Measurements from ENCODE around the gene TPX2.

TPX2 gene, protein sequence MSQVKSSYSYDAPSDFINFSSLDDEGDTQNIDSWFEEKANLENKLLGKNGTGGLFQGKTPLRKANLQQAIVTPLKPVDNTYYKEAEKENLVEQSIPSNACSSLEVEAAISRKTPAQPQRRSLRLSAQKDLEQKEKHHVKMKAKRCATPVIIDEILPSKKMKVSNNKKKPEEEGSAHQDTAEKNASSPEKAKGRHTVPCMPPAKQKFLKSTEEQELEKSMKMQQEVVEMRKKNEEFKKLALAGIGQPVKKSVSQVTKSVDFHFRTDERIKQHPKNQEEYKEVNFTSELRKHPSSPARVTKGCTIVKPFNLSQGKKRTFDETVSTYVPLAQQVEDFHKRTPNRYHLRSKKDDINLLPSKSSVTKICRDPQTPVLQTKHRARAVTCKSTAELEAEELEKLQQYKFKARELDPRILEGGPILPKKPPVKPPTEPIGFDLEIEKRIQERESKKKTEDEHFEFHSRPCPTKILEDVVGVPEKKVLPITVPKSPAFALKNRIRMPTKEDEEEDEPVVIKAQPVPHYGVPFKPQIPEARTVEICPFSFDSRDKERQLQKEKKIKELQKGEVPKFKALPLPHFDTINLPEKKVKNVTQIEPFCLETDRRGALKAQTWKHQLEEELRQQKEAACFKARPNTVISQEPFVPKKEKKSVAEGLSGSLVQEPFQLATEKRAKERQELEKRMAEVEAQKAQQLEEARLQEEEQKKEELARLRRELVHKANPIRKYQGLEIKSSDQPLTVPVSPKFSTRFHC

DNA sequence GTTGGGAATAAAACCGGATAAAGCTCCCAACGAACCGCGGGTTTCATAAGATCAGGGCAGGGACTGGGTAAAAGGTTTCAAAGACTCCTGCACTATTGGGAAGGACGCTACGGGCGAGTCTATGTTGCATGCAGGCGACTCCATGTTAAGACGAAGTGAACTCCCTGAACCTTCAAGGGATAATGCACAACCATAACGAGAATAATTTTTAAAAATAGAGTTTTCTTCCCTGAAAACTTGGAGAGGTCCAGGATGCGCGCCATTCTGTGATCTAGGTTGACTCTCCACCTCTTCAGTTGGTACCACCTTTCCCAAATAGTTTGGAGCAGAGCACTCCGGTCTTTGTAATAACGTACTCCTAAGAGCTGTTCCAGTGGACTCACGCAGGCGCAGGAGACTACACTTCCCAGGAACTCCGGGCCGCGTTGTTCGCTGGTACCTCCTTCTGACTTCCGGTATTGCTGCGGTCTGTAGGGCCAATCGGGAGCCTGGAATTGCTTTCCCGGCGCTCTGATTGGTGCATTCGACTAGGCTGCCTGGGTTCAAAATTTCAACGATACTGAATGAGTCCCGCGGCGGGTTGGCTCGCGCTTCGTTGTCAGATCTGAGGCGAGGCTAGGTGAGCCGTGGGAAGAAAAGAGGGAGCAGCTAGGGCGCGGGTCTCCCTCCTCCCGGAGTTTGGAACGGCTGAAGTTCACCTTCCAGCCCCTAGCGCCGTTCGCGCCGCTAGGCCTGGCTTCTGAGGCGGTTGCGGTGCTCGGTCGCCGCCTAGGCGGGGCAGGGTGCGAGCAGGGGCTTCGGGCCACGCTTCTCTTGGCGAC is at the start of gene TPX2:
TSS of gene TPX2 (plus strand) at position 562 of the 821 bp plus-strand sequence. CDS start 18,187 bp downstream, outside the sequence.
- DNase-seq: peak; percentile 97

DNA sequence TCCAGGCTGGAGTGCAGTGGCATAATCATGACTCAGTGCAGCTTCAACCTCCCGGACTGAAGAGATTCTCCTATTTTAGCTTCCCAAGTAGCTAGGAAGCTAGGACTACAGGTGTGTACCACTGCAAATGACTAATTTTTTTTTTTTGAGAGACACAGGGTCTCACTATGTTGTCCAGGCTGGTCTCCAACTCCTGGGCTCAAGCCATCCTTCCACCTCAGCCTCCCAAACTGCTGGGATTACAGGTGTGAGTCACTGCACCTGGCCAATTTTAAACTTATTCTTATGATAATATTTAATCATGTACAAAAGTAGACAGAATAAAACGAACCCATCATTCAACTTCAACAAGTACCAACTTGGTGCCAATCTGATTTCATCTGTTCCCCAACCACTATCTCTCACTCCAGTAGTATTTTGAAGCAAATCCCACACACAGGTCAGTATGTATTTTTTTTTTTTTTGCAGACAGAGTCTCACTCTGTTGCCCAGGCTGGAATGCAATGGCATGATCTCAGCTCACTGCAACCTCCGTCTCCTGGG is 48.9 kb upstream of the TPX2 start:
- no peak for DNase-seq

GRCh38 chr20:31691646-31692275 is 47.3 kb upstream of the TPX2 start:
- DNase-seq: peak; percentile 74

DNA sequence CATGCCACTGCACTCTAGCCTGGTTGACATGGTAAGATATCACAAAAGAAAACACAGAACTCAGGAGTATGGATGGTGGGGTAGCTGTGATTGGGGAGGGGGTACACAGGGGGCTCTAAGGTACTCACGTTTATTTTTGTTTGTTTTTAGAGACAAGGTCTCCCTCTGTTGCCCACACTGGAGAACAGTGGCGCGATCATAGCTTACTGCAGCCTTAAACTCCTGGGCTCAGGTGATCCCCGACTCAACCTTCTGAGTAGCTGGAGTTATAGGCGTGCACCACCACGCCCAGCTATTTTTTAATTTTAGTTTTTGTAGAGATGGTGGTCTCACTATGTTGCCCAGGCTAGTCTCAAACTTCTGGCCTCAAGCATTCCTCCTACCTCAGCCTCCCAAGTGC is 45.7 kb upstream of the TPX2 start:
- no peak for DNase-seq

DNA sequence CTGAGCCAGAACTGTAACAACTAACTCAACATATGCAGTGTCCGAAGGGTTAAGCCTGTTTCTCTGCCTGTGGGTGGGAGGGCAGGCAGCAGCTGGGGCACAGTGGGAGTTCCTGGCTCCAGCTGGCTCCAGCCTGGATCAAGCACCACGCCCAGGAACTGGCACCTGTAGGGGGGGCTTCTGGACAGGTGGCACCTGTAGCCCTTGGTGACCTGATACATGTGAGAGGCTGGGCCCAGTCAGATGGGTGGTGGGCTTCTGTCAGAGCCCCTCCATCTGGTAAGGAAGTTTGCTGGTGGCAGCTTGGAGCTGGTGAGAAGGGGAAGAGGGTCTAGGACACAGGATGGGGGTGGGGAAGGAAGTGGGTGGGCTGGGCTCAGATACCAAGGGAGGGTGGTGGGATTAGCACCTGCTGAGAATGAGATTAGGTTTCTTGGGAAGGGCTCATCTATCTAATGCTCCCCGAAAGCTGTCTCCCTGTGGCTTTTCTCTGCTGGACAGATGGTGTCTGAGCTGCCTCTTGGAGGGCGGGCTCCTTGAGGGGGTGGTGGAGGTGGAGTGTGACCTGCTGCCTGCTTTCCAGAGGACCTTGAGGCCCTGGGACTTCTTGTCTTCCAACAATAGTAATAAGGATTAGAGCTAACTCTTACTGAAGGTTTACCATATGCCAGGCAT is 45.0 kb upstream of the TPX2 start:
- no peak for DNase-seq

DNA sequence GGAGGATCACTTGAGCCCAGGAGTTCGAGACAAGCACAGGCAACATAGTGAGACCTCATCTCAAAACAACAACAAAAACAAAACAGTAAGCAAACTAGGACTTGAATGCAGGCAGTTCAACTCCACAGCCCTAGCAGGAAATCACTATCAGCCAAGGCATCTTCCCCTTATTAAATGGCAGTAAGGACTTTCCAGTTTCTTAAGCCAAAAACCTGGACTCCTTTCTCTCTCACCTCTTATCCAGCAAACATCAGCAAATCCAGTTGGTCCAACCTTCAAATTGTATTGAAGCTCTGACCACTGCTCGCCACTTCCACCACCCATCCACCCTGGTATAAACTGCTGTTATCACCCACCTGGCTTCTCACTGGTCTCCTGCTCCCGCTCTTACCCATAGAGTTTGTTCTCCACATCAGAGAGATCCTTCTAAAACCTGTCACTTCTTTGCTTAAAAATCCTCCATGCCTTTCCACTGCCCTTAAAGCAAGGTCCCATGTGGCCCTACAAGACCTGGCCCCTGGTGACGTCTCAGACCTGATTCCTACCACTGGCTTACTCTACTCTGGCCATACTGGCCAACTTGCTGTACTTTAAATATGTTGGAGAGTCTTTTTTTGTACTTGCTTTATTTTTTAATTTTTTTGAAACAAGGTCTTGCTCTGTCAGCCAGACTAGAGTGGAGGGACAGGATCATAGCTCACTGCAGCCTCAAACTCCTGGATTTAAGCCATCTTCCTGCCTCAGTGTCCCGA is 44.1 kb upstream of the TPX2 start:
- no peak for DNase-seq

DNA sequence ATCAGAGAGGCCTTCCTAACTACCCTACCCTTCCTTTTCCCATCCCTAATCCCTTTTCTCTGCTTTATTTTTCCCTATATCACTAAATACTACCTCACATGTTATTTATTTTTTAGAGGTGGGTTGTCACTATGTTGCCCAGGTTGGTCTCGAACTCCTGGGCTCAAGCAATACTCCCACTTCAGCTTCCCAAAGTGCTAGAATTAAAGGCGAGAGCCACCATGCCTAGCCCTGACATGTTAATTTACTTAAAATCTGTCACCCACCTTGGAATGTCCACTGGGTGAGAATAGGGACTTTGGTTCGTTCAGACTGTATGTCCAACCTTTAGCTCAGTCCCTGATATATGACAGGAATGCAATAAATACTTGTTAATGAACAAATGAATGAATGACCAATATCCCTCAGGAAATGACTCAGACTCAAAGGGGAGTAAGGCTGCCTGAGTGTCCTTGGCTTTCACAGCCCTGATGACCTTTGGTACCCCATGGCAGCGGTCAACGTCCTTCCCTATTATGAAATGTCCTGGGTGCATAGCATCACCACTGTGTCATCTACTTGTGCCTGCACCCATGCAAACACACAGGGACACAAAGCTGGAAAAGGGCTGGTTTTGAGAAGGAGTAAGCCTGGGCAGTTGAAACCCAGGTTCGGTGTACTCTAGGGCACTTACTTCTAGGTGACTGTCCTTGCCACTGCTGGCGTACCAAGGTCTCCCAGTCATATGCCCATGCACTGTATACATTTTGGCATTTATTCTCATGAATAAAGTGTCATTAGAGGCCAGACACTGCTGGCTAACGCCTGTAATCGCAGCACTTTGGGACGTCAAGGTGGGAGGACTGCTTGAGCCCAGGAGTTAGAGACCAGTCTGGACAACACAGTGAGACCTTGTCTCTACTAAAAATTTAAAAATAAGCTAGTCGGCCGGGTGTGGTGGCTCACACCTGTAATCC is 43.0 kb upstream of the TPX2 start:
- DNase-seq: peak; percentile 17

DNA sequence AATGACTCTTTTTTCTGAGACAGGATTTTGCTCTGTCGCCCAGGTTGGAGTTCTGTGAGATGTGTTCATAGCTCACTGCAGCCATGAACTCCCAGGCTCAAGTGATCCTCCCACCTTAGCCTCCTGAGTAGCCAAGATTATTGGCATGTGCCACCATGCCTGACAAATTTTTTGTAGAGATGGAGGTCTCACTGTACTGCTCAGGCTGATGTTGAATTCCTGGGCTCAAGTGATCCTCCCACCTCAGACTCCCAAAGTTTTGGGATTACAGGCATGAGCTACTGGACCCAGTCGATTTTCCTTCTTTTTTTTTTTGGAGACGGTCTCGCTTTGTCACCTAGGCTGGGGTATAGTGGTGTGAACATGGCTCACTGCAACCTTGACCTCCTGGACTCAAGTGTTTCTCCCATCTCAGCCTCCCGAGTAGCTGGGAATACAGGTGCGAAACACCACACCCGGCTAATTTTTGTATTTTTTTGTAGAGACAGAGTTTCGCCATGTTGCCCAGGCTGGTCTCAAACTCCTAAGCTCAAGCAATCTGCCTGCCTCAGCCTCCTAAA is 40.8 kb upstream of the TPX2 start:
- no peak for DNase-seq

- peak; percentile 79 for DNase-seq
Measured at GRCh38 chr20:31698803-31699718, 40.0 kb upstream of the TPX2 start.

DNA sequence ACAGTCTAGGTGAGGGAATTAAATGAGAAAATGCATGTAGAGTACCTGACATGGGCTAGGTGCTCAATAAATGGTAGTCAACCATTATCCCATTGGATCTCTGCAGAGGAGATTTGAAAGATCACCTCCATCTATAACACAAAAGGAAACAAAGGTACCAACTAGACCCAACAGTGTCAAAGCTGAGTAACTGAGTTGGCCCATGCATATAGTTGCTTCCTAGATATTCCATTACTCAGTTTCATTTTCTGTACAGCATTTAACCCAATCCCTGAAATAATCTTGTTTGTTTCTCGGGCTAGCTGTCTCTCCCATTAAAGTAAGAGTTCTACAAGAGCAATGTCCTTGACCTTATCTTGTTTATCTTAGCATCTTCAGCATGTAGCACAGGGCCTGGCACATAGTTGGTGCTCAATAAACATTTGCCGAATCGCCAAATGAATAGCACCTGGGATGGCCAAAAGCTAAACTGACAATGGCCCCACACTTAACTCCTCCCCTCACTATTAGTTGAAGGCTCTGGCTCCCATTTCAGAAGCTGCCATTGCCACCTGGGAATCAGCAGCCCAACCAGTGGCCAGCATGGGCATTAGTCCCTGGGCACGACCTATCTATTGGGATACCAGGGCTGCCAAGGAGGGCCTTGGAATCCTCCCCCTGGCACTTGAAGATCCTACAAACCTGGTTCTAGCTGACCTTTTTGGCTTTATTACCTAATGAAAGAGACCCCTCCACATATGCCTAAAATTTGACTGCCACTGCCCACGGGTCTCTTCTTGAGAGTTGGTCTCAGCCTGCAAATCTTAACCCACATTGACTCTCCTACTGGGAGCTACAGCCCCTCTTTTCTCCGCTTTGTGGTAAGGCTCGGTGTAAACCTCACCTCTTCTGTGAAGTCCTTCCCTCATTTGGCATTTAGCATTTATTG is 39.0 kb upstream of the TPX2 start:
- no peak for DNase-seq

GRCh38 chr20:31700747-31701146 is 38.3 kb upstream of the TPX2 start:
- no peak for DNase-seq

DNA sequence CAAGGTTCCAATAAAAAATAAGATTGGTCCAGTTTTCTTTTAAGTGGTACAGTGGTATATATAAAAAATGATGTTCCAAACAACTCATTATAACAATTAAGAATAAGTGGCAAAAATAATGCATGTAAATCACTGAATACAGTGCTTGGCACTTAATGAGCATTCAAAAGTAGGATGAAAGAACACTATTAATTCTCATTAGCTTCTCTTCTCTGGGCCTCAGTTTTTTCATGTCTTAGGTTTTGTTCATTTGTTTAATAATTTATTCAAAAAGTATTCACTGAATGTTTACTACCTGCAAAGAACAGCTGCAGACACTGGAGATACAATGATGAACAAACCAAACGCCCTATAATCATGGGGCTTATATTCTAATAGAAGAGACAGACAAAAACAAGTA is 37.5 kb upstream of the TPX2 start:
- DNase-seq: no peak

GRCh38 chr20:31704225-31705119 is 34.6 kb upstream of the TPX2 start:
- peak; percentile 44 for DNase-seq

- no peak for DNase-seq
Measured at GRCh38 chr20:31705191-31705590, 33.9 kb upstream of the TPX2 start.

DNA sequence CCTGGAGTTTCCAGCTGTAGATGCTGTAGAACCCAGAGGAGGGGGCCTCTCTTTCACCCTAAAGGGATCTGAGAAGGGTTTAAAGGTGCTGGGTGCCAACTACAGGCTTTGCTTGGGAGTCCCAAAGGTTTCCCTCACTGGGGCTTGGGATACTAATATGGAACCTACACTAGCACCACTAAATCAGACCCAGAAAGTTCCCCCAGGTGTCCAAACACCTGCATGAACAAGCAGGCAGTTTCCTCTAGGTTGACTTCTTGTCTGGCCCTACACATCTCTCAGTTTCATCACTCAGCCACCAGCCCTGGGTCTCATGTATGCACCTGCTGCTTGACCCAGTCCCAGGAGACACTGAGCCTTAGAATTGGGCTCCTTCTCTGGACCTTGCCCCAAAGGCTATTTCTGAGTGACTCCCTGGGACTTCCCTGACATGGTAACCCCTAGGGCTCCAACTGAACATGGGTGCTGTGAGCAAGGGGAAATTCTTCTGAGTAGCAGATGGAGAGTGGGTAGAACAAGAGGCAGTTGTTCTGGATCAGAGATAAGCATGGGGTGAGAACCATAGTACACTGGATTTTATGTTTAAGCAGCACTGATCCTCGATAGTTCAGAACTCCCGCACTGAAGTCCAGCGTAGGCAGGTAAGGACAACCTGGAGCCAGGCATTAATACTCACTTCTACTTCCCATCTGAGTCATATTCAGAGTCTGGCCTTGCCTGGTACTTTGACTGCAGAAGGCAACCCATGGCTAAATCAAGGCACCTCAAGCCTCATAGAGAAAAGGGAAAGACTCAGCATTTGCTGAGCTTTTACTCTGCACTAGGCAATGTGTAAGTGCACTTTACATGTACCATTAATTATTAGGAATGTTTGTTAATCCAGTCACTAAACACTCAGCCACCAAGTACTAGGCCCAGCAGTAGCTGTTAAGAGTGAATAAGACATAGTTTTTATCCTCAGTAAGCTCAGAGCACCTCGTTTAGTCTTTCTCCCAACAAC is 33.2 kb upstream of the TPX2 start:
- DNase-seq: no peak

Data from fibroblast of skin of right quadriceps (primary cell).